Testis (tissue), 3 donors: ENCODE data around the gene EMP1. TPM values are rescaled to one million over a fixed set of nuclear protein-coding genes. Genes with fewer than 3 reads are reported as not detected.

Source experiments
- DNase-seq: peaks from one replicate; pipeline ENCODE4 v3.0.0-alpha.2; 2019
- H3K27ac ChIP-seq, 2 donors: fragments of 200-600 bp; sonication (generic); one replicate each; pipeline ENCODE4 v1.5.1; 2019
- H3K27me3 ChIP-seq: fragments of 200-600 bp; sonication (generic); one replicate; pipeline ENCODE4 v1.5.1; 2019
- H3K36me3 ChIP-seq: fragments of 200-600 bp; sonication (generic); one replicate; pipeline ENCODE4 v1.5.1; 2017; ENCODE audit warnings: low read depth; ENCODE audit errors: missing control alignments
- H3K4me1 ChIP-seq: fragments of 200-600 bp; sonication (generic); one replicate; pipeline ENCODE4 v1.5.1; 2019
- H3K4me3 ChIP-seq, 2 donors: fragments of 200-600 bp; sonication (generic); one replicate each; pipeline ENCODE4 v1.5.1; 2017 to 2019
- H3K9me3 ChIP-seq: fragments of 200-600 bp; sonication (generic); one replicate; pipeline ENCODE4 v1.5.1; 2017
- CTCF ChIP-seq, 3 experiments: fragments of 450-650 bp in 2 of 3; fragments of 200-600 bp in 1 of 3; sonication (generic) in 1 of 3; IDR thresholded peaks; one replicate each; pipeline ENCODE4 v1.5.1; 2016 to 2019; ENCODE audit warnings: antibody characterized with exemption in 3 of 3, mild to moderate bottlenecking in 2 of 3, moderate library complexity in 1 of 3
- POLR2A ChIP-seq: fragments of 450-650 bp; IDR thresholded peaks from one replicate; pipeline ENCODE4 v1.6.1; 2017; ENCODE audit warnings: antibody characterized with exemption, mild to moderate bottlenecking, moderate library complexity
- WGBS, 2 donors: methylation state at CpG; one replicate each; pipeline ENCODE4 v1.1.5; 2018; 5-methylcytosine and 5-hydroxymethylcytosine counted together
- intact Hi-C: fragments of 100-400 bp; cut with DNase I; formaldehyde crosslinking; loops from one replicate; pipeline ENCODE4 v1.15.1; 2023; ENCODE audit warnings: low total_unique reads
- polyA plus RNA-seq: library from polyadenylated mRNA; stranded (reverse); fragments of 350-450 nt; fragmentation: Illumina TruSeq; extraction: RNeasy Lipid Tissue Mini Kit (QIAGEN cat#74804); gene quantifications from one replicate; pipeline ENCODE4 v1.2.3, GENCODE V29; 2014; ENCODE audit warnings: low read depth, low replicate concordance; ENCODE audit not compliant: insufficient read depth
- total RNA-seq, 2 donors: library from RNA; depleted of rRNA; stranded (reverse); fragments of >200 nt; gene quantifications; one replicate each; pipeline ENCODE4 v1.2.3, GENCODE V29; 2016

The EMP1 gene
- total and polyA plus RNA-seq, 3 donors from 2014 or later = 14.1 to 59.4 (median 29.2) TPM

GRCh38 chr12:13193505-13194231 lies 2.9 kb upstream of the EMP1 start:
- no peak for TF ChIP-seq CTCF (IDR thresholded peaks at IDR 0.05)
- no peak for TF ChIP-seq POLR2A
- Histone ChIP-seq H3K36me3 (no peaks in the 10 kb centered on the region), H3K4me3 (no peak overlapping the region), H3K9me3 (no peaks in the 10 kb centered on the region), H3K27me3 (no peaks in the 10 kb centered on the region), H3K4me1 (peaks cover 35% of the 10 kb centered on the region), H3K27ac (no peak overlapping the region)
- intact Hi-C loops = no loop called here
- 48 to 54% methylated on average over 11 of the region's 11 CpGs for WGBS, 2 donors
- DNase-seq = no peak

GRCh38 chr12:13194401-13195110 lies 2.0 kb upstream of the EMP1 start:
- H3K36me3 ChIP-seq = no peaks in the 10 kb centered on the region
- H3K27ac ChIP-seq = no peak overlapping the region
- intact Hi-C loops = loop anchor here (5.0 kb wide), 1 partner anchor 92 kb away; the partner anchor contains the start of gene GSG1
- 60 to 69% methylated on average over 5 to 6 of the region's 6 CpGs for WGBS, 2 donors
- TF ChIP-seq POLR2A = no peak
- no peak for TF ChIP-seq CTCF (IDR thresholded peaks at IDR 0.05)
- no peak for DNase-seq
- no peak overlapping the region for H3K4me3 ChIP-seq
- no peaks in the 10 kb centered on the region for H3K9me3 ChIP-seq
- H3K27me3 ChIP-seq = no peaks in the 10 kb centered on the region
- H3K4me1 ChIP-seq = peaks cover 26% of the 10 kb centered on the region

GRCh38 chr12:13195250-13195649 lies 1.3 kb upstream of the EMP1 start:
- no peaks in the 10 kb centered on the region for H3K9me3 ChIP-seq
- peak overlapping the region in 1 of 2 donors; percentile 88 for H3K27ac ChIP-seq
- no peak for DNase-seq
- H3K36me3 ChIP-seq = no peaks in the 10 kb centered on the region
- intact Hi-C loops = loop anchor here (5.0 kb wide), 1 partner anchor 93 kb away; the partner anchor contains the start of gene GSG1
- H3K4me1 ChIP-seq = peaks cover 24% of the 10 kb centered on the region
- H3K27me3 ChIP-seq = no peaks in the 10 kb centered on the region
- H3K4me3 ChIP-seq = no peak overlapping the region
- no peak for TF ChIP-seq CTCF (IDR thresholded peaks at IDR 0.05)
- no peak for TF ChIP-seq POLR2A
- WGBS, 2 donors = 82 to 89% methylated on average over 4 of the region's 4 CpGs

GRCh38 chr12:13195785-13196129 lies 769 bp upstream of the EMP1 start:
- H3K4me3 ChIP-seq = no peak overlapping the region
- no peaks in the 10 kb centered on the region for H3K36me3 ChIP-seq
- intact Hi-C loops = loop anchor here (5.0 kb wide), 1 partner anchor 93 kb away; the partner anchor contains the start of gene GSG1
- no peaks in the 10 kb centered on the region for H3K9me3 ChIP-seq
- peaks cover 24% of the 10 kb centered on the region for H3K4me1 ChIP-seq
- WGBS, 2 donors = 0 to 22% methylated on average over 1 of the region's 1 CpG
- TF ChIP-seq CTCF (IDR thresholded peaks at IDR 0.05) (no peak), POLR2A (no peak)
- peak overlapping the region; percentile 88 to 89 for H3K27ac ChIP-seq
- DNase-seq = no peak
- no peaks in the 10 kb centered on the region for H3K27me3 ChIP-seq
